PC-3 (cell line): ENCODE results near the gene ANTKMT. TPM values are rescaled to one million over a fixed set of nuclear protein-coding genes. Genes with fewer than 3 reads are reported as not detected.

ENCODE experiments used
- ATAC-seq: fragments of 200-7000 bp; cut with Tn5 transposase; 2 replicates; pipeline ENCODE4 v1.9.1; 2020; ENCODE audit warnings: mild to moderate bottlenecking, moderate library complexity
- BruUV-seq: library from RNA; stranded (reverse); fragments of 400-500 nt; replicated peaks from 2 replicates; lab custom pipeline; 2021; lab: Mats Ljungman, UMichigan
- CTCF ChIA-PET: fragments of 300-600 bp; sonication (Branson Sonifier 250); formaldehyde crosslinking; loops from one replicate; lab custom pipeline; 2022; ENCODE audit warnings: antibody characterized with exemption; lab: Charles Lee
- POLR2A ChIA-PET: fragments of 300-600 bp; sonication (Branson Sonifier 250); formaldehyde crosslinking; loops from one replicate; lab custom pipeline; 2022; ENCODE audit warnings: antibody characterized with exemption; ENCODE audit not compliant: unreplicated experiment; lab: Charles Lee
- DNase-seq: peaks from one replicate; pipeline ENCODE4 v3.0.0-alpha.2; 2015
- H2AFZ ChIP-seq: fragments of 300-600 bp; sonication (generic); 2 replicates; pipeline ENCODE4 v1.6.0; 2016; ENCODE audit warnings: antibody characterized with exemption, low read length
- H3F3A ChIP-seq: fragments of 300-600 bp; sonication (generic); one replicate; pipeline ENCODE4 v1.6.0; 2017; ENCODE audit warnings: antibody characterized with exemption, low read length, control low read depth, mild to moderate bottlenecking; ENCODE audit not compliant: unreplicated experiment
- H3K27ac ChIP-seq: fragments of 300-600 bp; sonication (generic); 2 replicates; pipeline ENCODE4 v1.5.1; 2016; ENCODE audit warnings: mild to moderate bottlenecking, low read length
- H3K27me3 ChIP-seq: fragments of 300-600 bp; sonication (generic); 2 replicates; pipeline ENCODE4 v1.6.1; 2016; ENCODE audit warnings: low read length, mixed read lengths
- H3K36me3 ChIP-seq: fragments of 300-600 bp; sonication (generic); 2 replicates; pipeline ENCODE4 v1.6.1; 2016; ENCODE audit warnings: low read depth, mixed run types, low read length, mixed read lengths
- H3K4me1 ChIP-seq: fragments of 300-600 bp; sonication (generic); 2 replicates; pipeline ENCODE4 v1.5.1; 2016; ENCODE audit warnings: low read length; ENCODE audit not compliant: insufficient read depth
- H3K4me2 ChIP-seq: fragments of 300-600 bp; sonication (generic); 2 replicates; pipeline ENCODE4 v1.6.0; 2016; ENCODE audit warnings: low read length
- H3K4me3 ChIP-seq: fragments of 300-600 bp; sonication (generic); 2 replicates; pipeline ENCODE4 v1.5.1; 2016; ENCODE audit warnings: mild to moderate bottlenecking, low read length, mixed read lengths
- H3K79me2 ChIP-seq: fragments of 300-600 bp; sonication (generic); 2 replicates; pipeline ENCODE4 v1.6.1; 2017; ENCODE audit warnings: low read length, mixed read lengths
- H3K9ac ChIP-seq: fragments of 300-600 bp; sonication (generic); 2 replicates; pipeline ENCODE4 v1.6.0; 2016; ENCODE audit warnings: mild to moderate bottlenecking, low read length
- H3K9me2 ChIP-seq: fragments of 300-600 bp; sonication (generic); replicated peaks from 2 replicates; pipeline ENCODE4 v1.6.1; 2016; ENCODE audit warnings: mixed run types, low read length, mixed read lengths
- H3K9me3 ChIP-seq: fragments of 300-600 bp; sonication (generic); 2 replicates; pipeline ENCODE4 v1.6.1; 2016; ENCODE audit warnings: low read length, mixed read lengths
- H4K20me1 ChIP-seq: fragments of 300-600 bp; sonication (generic); 2 replicates; pipeline ENCODE4 v1.6.1; 2016; ENCODE audit warnings: low read length, mixed read lengths
- EZH2 ChIP-seq: fragments of 300-600 bp; sonication (generic); IDR thresholded peaks from one replicate; pipeline ENCODE4 v1.6.1; 2017; ENCODE audit warnings: antibody characterized with exemption, mild to moderate bottlenecking, low read length; ENCODE audit not compliant: unreplicated experiment
- EZH2phosphoT487 ChIP-seq: fragments of 300-600 bp; sonication (generic); IDR thresholded peaks from 2 replicates; pipeline ENCODE4 v1.6.1; 2018; ENCODE audit warnings: mild to moderate bottlenecking, antibody characterized with exemption, low read length, borderline replicate concordance
- intact Hi-C: fragments of 100-400 bp; cut with micrococcal nuclease; formaldehyde crosslinking; loops from 2 replicates; pipeline ENCODE4 v1.9.0; 2023
- total RNA-seq: library from RNA; depleted of rRNA; stranded (reverse); fragments of >200 nt; gene quantifications from 2 replicates; pipeline ENCODE4 v1.2.3, GENCODE V29; 2014
- TF ChIP-seq, protein P1 (sequence below): fragments of 300-600 bp; sonication (generic); conservative IDR thresholded peaks from 2 replicates; pipeline ENCODE4 v1.5.1; 2017; ENCODE audit warnings: antibody characterized with exemption, low read depth, mild to moderate bottlenecking, low read length

Gene ANTKMT
- total RNA-seq, 1 experiment from 2014 or later: 77.3 TPM

GRCh38 chr16:677316-678190 is 43.4 kb upstream of the ANTKMT start:
- DNase-seq (no peak), ATAC-seq (no peak)
- Histone ChIP-seq H3K36me3 (peaks cover 5% of the 10 kb centered on the region), H3K9me3 (no peaks in the 10 kb centered on the region), H3K4me2 (no peak overlapping the region), H3K27ac (no peak overlapping the region), H3K4me1 (peaks cover 14% of the 10 kb centered on the region), H3K4me3 (no peak overlapping the region), H3F3A (no peaks in the 10 kb centered on the region), H3K27me3 (no peaks in the 10 kb centered on the region), H3K9me2 (no peaks in the 10 kb centered on the region), H3K79me2 (peaks cover 22% of the 10 kb centered on the region), H4K20me1 (peaks cover 10% of the 10 kb centered on the region; the same call in 1 of the 2 replicates), H3K9ac (no peak overlapping the region), H2AFZ (no peak overlapping the region)
- BruUV-seq: no TSS peak
- ChIA-PET POLR2A (no interaction called here), CTCF (no interaction called here)
- intact Hi-C loops: no loop called here
- TF ChIP-seq EZH2 (no peak), EZH2phosphoT487 (no peak)
- TF ChIP-seq, protein P1, sequence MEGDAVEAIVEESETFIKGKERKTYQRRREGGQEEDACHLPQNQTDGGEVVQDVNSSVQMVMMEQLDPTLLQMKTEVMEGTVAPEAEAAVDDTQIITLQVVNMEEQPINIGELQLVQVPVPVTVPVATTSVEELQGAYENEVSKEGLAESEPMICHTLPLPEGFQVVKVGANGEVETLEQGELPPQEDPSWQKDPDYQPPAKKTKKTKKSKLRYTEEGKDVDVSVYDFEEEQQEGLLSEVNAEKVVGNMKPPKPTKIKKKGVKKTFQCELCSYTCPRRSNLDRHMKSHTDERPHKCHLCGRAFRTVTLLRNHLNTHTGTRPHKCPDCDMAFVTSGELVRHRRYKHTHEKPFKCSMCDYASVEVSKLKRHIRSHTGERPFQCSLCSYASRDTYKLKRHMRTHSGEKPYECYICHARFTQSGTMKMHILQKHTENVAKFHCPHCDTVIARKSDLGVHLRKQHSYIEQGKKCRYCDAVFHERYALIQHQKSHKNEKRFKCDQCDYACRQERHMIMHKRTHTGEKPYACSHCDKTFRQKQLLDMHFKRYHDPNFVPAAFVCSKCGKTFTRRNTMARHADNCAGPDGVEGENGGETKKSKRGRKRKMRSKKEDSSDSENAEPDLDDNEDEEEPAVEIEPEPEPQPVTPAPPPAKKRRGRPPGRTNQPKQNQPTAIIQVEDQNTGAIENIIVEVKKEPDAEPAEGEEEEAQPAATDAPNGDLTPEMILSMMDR: no peak

DNA sequence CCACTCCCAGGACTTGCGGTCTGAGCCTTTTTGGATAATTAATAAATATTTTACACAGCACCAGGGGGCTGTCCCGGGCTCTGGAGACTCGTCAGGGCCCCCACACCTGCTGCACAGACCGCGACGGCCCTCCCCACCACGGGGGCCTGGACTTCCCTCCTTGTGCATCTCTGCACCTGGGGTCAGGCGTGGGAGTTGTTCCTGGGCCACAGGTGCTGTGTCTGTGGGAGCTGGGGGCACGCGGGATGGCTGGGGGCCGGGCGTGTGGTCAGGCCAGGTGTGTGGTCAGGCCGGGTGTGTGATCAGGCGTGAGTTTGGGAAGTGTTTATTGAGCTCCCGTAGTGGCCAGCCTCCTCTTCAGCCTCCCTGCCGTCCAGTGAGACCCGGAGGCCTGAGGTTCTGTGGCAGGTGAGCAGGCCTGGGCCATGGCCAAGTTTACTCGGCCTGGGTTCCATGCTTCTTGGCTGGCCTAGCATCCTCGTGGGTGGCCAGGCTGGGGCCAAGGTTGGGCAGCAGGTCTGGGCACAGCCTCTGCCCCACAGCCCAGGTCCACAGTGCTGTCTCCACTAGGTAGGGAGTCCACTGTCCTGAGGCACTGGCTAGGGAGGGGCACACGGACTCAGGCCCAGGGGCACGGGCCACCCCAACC is 42.6 kb upstream of the ANTKMT start:
- H3K36me3 ChIP-seq: peaks cover 6% of the 10 kb centered on the region
- H3K27ac ChIP-seq: no peak overlapping the region
- DNase-seq (no peak), ATAC-seq (no peak)
- intact Hi-C loops: no loop called here
- H3K9ac ChIP-seq: no peak overlapping the region
- no peak for TF ChIP-seq EZH2phosphoT487
- TF ChIP-seq EZH2: no peak
- TF ChIP-seq, protein P1: no peak
- CTCF ChIA-PET: no interaction called here
- no peaks in the 10 kb centered on the region for H3K27me3 ChIP-seq
- POLR2A ChIA-PET: no interaction called here
- H3K4me2 ChIP-seq: no peak overlapping the region
- peaks cover 21% of the 10 kb centered on the region for H3K4me1 ChIP-seq
- peaks cover 30% of the 10 kb centered on the region for H3K79me2 ChIP-seq
- no peaks in the 10 kb centered on the region for H3K9me2 ChIP-seq
- no peaks in the 10 kb centered on the region for H3F3A ChIP-seq
- H3K4me3 ChIP-seq: no peak overlapping the region
- H3K9me3 ChIP-seq: no peaks in the 10 kb centered on the region
- no peak overlapping the region for H2AFZ ChIP-seq
- peaks cover 10% of the 10 kb centered on the region; the same call in 1 of the 2 replicates for H4K20me1 ChIP-seq
- BruUV-seq: no TSS peak
